PFSK-1 (cell line): ENCODE data around the gene PIGZ.

Experiments
- FOXP2 ChIP-seq: optimal IDR thresholded peaks from 2 replicates; pipeline ENCODE3; 2011; ENCODE audit warnings: borderline replicate concordance, control low read depth, inconsistent platforms; ENCODE audit not compliant: insufficient read depth; ENCODE audit errors: extremely low read length, extremely low read depth
- POLR2AphosphoS5 ChIP-seq: IDR thresholded peaks from 2 replicates; pipeline ENCODE4 v1.6.1; 2012; ENCODE audit warnings: low read depth, mild to moderate bottlenecking, control low read depth, low read length, moderate library complexity
- REST ChIP-seq, 2 experiments: IDR thresholded peaks; 2 replicates each; pipeline versions ENCODE4 v1.6.1 to v1.8.0; 2011 to 2012; ENCODE audit warnings: low read depth in 2 of 2, low read length in 2 of 2, control low read depth in 1 of 2, inconsistent platforms in 1 of 2, mild to moderate bottlenecking in 1 of 2, moderate library complexity in 1 of 2; ENCODE audit not compliant: insufficient read depth in 1 of 2
- SIN3A ChIP-seq: IDR thresholded peaks from 2 replicates; pipeline ENCODE4 v1.6.1; 2012; ENCODE audit warnings: mild to moderate bottlenecking, low read length, moderate library complexity, borderline replicate concordance; ENCODE audit not compliant: insufficient read depth
- TAF1 ChIP-seq: IDR thresholded peaks from 2 replicates; pipeline ENCODE4 v1.6.1; 2012; ENCODE audit warnings: low read length, control low read depth, borderline replicate concordance; ENCODE audit not compliant: insufficient read depth

- TF ChIP-seq POLR2AphosphoS5, result no peak
- no peak for TF ChIP-seq REST (IDR thresholded peaks at IDR 0.05; ENCODE audit: insufficient read depth in 1 of 2, low read depth in 2 of 2, low read length in 2 of 2)
- TF ChIP-seq TAF1, result no peak
- no peak for TF ChIP-seq SIN3A
- TF ChIP-seq FOXP2, result no peak
Observed at GRCh38 chr3:196974661-196975060, 6.0 kb upstream of the PIGZ start.
